ENCODE data around the gene RFX4. TPM values are rescaled to one million over a fixed set of nuclear protein-coding genes. Genes with fewer than 3 reads are reported as not detected.
A peak's percentile ranks its signal among the peaks of the same experiment; 100 is the strongest.

Gene RFX4
- total RNA-seq: not detected

DNA sequence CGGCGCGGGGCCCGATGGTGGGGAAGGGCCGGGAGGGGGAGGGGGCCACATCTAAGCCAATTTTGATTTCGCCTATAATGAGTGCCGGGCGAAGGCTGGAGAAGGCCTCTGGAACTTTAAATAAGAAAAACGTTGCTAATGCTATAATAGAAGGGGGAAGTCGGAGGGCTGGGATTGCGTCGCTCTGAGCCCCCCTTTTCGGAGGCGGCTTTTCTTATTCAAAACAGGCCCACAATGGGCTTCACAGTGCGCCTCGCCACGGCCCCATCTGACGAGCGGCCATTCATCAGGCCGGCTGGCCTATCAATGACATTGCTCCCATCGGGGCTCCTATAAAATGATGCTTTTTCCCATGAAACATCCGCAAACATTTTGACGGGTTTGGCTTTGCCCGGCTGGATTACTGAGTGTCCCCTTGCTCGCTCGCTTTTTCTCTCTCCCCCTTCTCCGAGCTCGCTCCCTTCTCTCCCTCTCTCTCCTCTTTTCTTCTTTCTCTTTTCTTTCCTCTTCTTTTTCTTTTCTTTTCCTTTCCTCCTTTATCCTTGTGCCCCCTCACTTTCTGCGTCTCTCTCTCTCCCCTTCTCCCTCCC lies at the start of gene RFX4:
Gene RFX4 (plus strand): TSS at position 364 of the 590 bp plus-strand sequence. CDS start 317 bp downstream, outside the sequence.
- intact Hi-C loops (cut with DNase I; ENCODE audit: low total_unique reads): no loop called here

GRCh38 chr12:106541201-106541600 lies 41.6 kb upstream of the RFX4 start:
- Histone ChIP-seq H3K27me3 (no peaks in the 10 kb centered on the region), H3K27ac (no peak overlapping the region), H3K36me3 (no peaks in the 10 kb centered on the region), H3K4me3 (no peak overlapping the region), H3K4me1 (no peaks in the 10 kb centered on the region), H3K9me3 (no peaks in the 10 kb centered on the region)
- in situ Hi-C loops (cut with MboI; ENCODE audit: low sequenced_read_pairs in 4 of 4): no loop called here
- no peak for TF ChIP-seq POLR2A (IDR thresholded peaks at IDR 0.05)
- TF ChIP-seq, protein P1, sequence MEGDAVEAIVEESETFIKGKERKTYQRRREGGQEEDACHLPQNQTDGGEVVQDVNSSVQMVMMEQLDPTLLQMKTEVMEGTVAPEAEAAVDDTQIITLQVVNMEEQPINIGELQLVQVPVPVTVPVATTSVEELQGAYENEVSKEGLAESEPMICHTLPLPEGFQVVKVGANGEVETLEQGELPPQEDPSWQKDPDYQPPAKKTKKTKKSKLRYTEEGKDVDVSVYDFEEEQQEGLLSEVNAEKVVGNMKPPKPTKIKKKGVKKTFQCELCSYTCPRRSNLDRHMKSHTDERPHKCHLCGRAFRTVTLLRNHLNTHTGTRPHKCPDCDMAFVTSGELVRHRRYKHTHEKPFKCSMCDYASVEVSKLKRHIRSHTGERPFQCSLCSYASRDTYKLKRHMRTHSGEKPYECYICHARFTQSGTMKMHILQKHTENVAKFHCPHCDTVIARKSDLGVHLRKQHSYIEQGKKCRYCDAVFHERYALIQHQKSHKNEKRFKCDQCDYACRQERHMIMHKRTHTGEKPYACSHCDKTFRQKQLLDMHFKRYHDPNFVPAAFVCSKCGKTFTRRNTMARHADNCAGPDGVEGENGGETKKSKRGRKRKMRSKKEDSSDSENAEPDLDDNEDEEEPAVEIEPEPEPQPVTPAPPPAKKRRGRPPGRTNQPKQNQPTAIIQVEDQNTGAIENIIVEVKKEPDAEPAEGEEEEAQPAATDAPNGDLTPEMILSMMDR (IDR thresholded peaks at IDR 0.05 in 4 of 5, conservative IDR thresholded peaks at IDR 0.05 in 1 of 5): no peak
- DNase-seq (no peak), ATAC-seq (no peak)
- intact Hi-C loops (cut with DNase I; ENCODE audit: low total_unique reads): no loop called here

More for the DNA sequence above, at the start of gene RFX4:
- no peaks in the 10 kb centered on the region for H3K36me3 ChIP-seq
- H3K4me1 ChIP-seq: peaks cover 7 to 44% of the 10 kb centered on the region in 2 donors
- H3K27ac ChIP-seq: no peak within 1 kb of the TSS
- peaks cover 82 to 95% (median 88%) of the 10 kb centered on the region in 3 donors for H3K27me3 ChIP-seq
- TF ChIP-seq, protein P1 (IDR thresholded peaks at IDR 0.05 in 4 of 5, conservative IDR thresholded peaks at IDR 0.05 in 1 of 5): no peak
- no peak for TF ChIP-seq POLR2A (IDR thresholded peaks at IDR 0.05)
- H3K9me3 ChIP-seq: no peaks in the 10 kb centered on the region
- in situ Hi-C loops (cut with MboI; ENCODE audit: low sequenced_read_pairs in 4 of 4): no loop called here
- DNase-seq: no peak
- peak within 1 kb of the TSS; percentile 42 to 55 (median 46) for H3K4me3 ChIP-seq
- no peak for ATAC-seq

DNA sequence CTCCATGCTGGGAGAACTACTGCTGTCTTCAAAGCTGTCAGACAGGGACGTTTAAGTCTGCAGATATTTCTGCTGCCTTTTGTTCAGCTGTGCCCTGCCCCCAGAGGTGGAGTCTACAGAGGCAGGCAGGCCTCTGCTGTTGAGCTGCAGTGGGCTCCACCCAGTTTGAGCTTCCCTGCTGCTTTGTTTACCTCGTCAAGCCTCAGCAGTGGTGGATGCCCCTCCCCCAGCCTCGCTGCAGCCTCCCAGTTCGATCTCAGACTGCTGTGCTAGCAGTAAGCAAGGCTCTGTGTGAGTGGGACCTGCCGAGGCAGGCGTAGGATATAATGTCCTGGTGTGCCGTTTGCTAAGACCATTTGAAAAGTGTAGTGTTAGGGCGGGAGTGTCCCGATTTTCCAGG lies 31.4 kb upstream of the RFX4 start:
- ATAC-seq: no peak
- no peaks in the 10 kb centered on the region for H3K4me1 ChIP-seq
- no peaks in the 10 kb centered on the region for H3K36me3 ChIP-seq
- H3K9me3 ChIP-seq: no peaks in the 10 kb centered on the region
- no peak for DNase-seq
- H3K4me3 ChIP-seq: no peak overlapping the region
- H3K27ac ChIP-seq: no peak overlapping the region
- H3K27me3 ChIP-seq: no peaks in the 10 kb centered on the region
- intact Hi-C loops (cut with DNase I; ENCODE audit: low total_unique reads) (no loop called here), in situ Hi-C loops (cut with MboI; ENCODE audit: low sequenced_read_pairs in 4 of 4) (no loop called here)
- TF ChIP-seq, protein P1 (IDR thresholded peaks at IDR 0.05 in 4 of 5, conservative IDR thresholded peaks at IDR 0.05 in 1 of 5): no peak
- no peak for TF ChIP-seq POLR2A (IDR thresholded peaks at IDR 0.05)

DNA sequence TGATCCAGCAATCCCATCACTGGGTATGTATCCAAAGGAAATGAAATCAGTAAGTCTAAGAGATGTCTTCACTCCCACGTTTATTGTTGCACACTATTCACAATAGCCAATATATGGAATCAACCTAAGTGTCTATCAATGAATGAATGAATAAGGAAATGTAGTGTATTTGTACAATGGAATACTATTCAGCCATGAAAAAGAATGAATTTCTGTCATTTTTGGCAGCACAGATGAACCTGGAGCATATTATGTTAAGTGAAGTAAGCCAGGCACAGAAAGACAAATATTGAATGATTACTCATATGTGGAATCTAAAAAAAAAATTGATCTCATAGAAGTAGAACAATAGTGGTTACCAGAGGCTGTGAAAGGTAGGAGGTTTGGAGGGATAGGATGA lies 30.6 kb upstream of the RFX4 start:
- H3K4me1 ChIP-seq: no peaks in the 10 kb centered on the region
- ATAC-seq: no peak
- H3K27me3 ChIP-seq: no peaks in the 10 kb centered on the region
- H3K27ac ChIP-seq: no peak overlapping the region
- TF ChIP-seq POLR2A (IDR thresholded peaks at IDR 0.05): no peak
- TF ChIP-seq, protein P1 (IDR thresholded peaks at IDR 0.05 in 4 of 5, conservative IDR thresholded peaks at IDR 0.05 in 1 of 5): no peak
- no peaks in the 10 kb centered on the region for H3K36me3 ChIP-seq
- no peak overlapping the region for H3K4me3 ChIP-seq
- no peak for DNase-seq
- H3K9me3 ChIP-seq: no peaks in the 10 kb centered on the region
- intact Hi-C loops (cut with DNase I; ENCODE audit: low total_unique reads) (no loop called here), in situ Hi-C loops (cut with MboI; ENCODE audit: low sequenced_read_pairs in 4 of 4) (no loop called here)

Data from gastrocnemius medialis (tissue), 4 donors.